Neural progenitor cell (in vitro differentiated cells): ENCODE results near the gene LBP.

Source experiments
- CTCF ChIP-seq: fragments of 200-600 bp; sonication (generic); IDR thresholded peaks from 2 replicates; pipeline ENCODE4 v1.5.1; 2017; ENCODE audit warnings: antibody characterized with exemption, mild to moderate bottlenecking
- EZH2 ChIP-seq: fragments of 200-600 bp; sonication (generic); IDR thresholded peaks from 2 replicates; pipeline ENCODE4 v1.6.1; 2017; ENCODE audit warnings: antibody characterized with exemption, mild to moderate bottlenecking, moderate library complexity
- EZH2phosphoT487 ChIP-seq: fragments of 200-600 bp; sonication (generic); IDR thresholded peaks from 2 replicates; pipeline ENCODE4 v1.6.1; 2017; ENCODE audit warnings: antibody characterized with exemption

GRCh38 chr20:38386004-38386403 is 39.7 kb downstream of the LBP start:
- TF ChIP-seq EZH2 (no peak), EZH2phosphoT487 (no peak), CTCF (no peak)
